HepG2 (cell line): ENCODE results near the gene CD14. TPM values are rescaled to one million over a fixed set of nuclear protein-coding genes. Genes with fewer than 3 reads are reported as not detected.

ENCODE experiments used
- ARID3A ChIP-seq: IDR thresholded peaks from 2 replicates; pipeline ENCODE4 v1.6.1; 2012; ENCODE audit warnings: low read depth, low read length, improper control_type of control experiment
- ATF4 ChIP-seq, 2 experiments: fragments of 450-650 bp in 1 of 2; sonication (generic) in 1 of 2; formaldehyde crosslinking; IDR thresholded peaks; 2 replicates each; pipeline versions ENCODE4 v1.5.0 to v1.8.0; 2020 to 2022; ENCODE audit warnings: mild to moderate bottlenecking in 1 of 2, missing genetic modification reagents in 1 of 2
- HNF4A ChIP-seq: sonication (generic); formaldehyde crosslinking; IDR thresholded peaks from 2 replicates; pipeline ENCODE4 v1.4.0; 2020; ENCODE audit warnings: missing genetic modification reagents
- HNRNPUL1 ChIP-seq: fragments of 200-400 bp; formaldehyde crosslinking; IDR thresholded peaks from 2 replicates; pipeline ENCODE4 v1.6.1; 2017; ENCODE audit warnings: low read depth, mild to moderate bottlenecking, low read length, moderate library complexity
- JUN ChIP-seq: sonication (generic); formaldehyde crosslinking; IDR thresholded peaks from 2 replicates; pipeline ENCODE4 v1.4.0; 2020; ENCODE audit warnings: mild to moderate bottlenecking, missing genetic modification reagents
- MEIS1 ChIP-seq: sonication (generic); formaldehyde crosslinking; IDR thresholded peaks from 2 replicates; pipeline ENCODE4 v1.9.0; 2021; ENCODE audit warnings: mild to moderate bottlenecking, missing genetic modification reagents, moderate library complexity, borderline replicate concordance
- PHF21A ChIP-seq: sonication (generic); formaldehyde crosslinking; IDR thresholded peaks from 2 replicates; pipeline ENCODE4 v1.5.0; 2020; ENCODE audit warnings: mild to moderate bottlenecking, missing genetic modification reagents
- POLR2G ChIP-seq: fragments of 200-400 bp; formaldehyde crosslinking; IDR thresholded peaks from 2 replicates; pipeline ENCODE4 v1.6.1; 2018; ENCODE audit warnings: mild to moderate bottlenecking, low read depth, low read length, moderate library complexity
- UBTF ChIP-seq: sonication (generic); formaldehyde crosslinking; IDR thresholded peaks from 2 replicates; pipeline ENCODE4 v1.4.0; 2020; ENCODE audit warnings: mild to moderate bottlenecking, missing genetic modification reagents
- ZFP36 ChIP-seq: fragments of 150-350 bp; IDR thresholded peaks from 2 replicates; pipeline ENCODE4 v1.6.1; 2018; ENCODE audit warnings: borderline replicate concordance, low read length, low read depth; ENCODE audit not compliant: partially characterized antibody
- ZFX ChIP-seq: sonication (generic); formaldehyde crosslinking; IDR thresholded peaks from 2 replicates; pipeline ENCODE4 v1.4.0; 2020; ENCODE audit warnings: mild to moderate bottlenecking, low read depth, missing genetic modification reagents, moderate library complexity
- ZNF263 ChIP-seq: sonication (generic); formaldehyde crosslinking; IDR thresholded peaks from 2 replicates; pipeline ENCODE4 v1.4.0; 2020; ENCODE audit warnings: missing genetic modification reagents
- ZNF350 ChIP-seq: sonication (generic); formaldehyde crosslinking; IDR thresholded peaks from 2 replicates; pipeline ENCODE4 v1.4.0; 2020; ENCODE audit warnings: mild to moderate bottlenecking, low read depth, missing genetic modification reagents, borderline replicate concordance
- ZNF574 ChIP-seq: sonication (generic); formaldehyde crosslinking; IDR thresholded peaks from 2 replicates; pipeline ENCODE4 v1.4.0; 2020; ENCODE audit warnings: missing genetic modification reagents
- ZNF614 ChIP-seq: IDR thresholded peaks from 2 replicates; pipeline ENCODE4 v1.6.1; 2018; ENCODE audit warnings: missing biosample characterization, missing genetic modification reagents, inconsistent platforms, borderline replicate concordance
- ZNF704 ChIP-seq: sonication (generic); formaldehyde crosslinking; IDR thresholded peaks from 2 replicates; pipeline ENCODE4 v1.8.1; 2023; ENCODE audit warnings: mild to moderate bottlenecking, inconsistent platforms, moderate library complexity, missing genetic modification reagents, borderline replicate concordance
- ZNF746 ChIP-seq: sonication (generic); formaldehyde crosslinking; IDR thresholded peaks from 2 replicates; pipeline ENCODE4 v1.8.0; 2022; ENCODE audit warnings: mild to moderate bottlenecking, missing genetic modification reagents
- ZNF879 ChIP-seq: sonication (generic); formaldehyde crosslinking; IDR thresholded peaks from 2 replicates; pipeline ENCODE4 v1.8.1; 2023; ENCODE audit warnings: missing genetic modification reagents
- polyA plus RNA-seq, 8 experiments: library from polyadenylated mRNA; depleted of rRNA in 3 of 8; stranded (reverse) in 7 of 8; unstranded in 1 of 8; fragments of >200 nt; fragmentation: Illumina TruSeq in 4 of 8; extraction: Trizol in 4 of 8; gene quantifications; 2 replicates each; pipeline versions ENCODE4 v1.2.1 to v1.2.3, GENCODE V29; 2011 to 2016; ENCODE audit warnings: low read depth in 4 of 8, missing spikeins in 1 of 8, mixed read lengths in 1 of 8; ENCODE audit not compliant: insufficient read depth in 1 of 8
- total RNA-seq, 5 experiments: library from RNA; depleted of rRNA; stranded (reverse); fragments of >200 nt; fragmentation: Illumina TruSeq; extraction: Trizol; gene quantifications; 2 replicates each; pipeline ENCODE4 v1.2.3, GENCODE V29; 2016; ENCODE audit warnings: low read depth in 1 of 5

The CD14 gene
- total and polyA plus RNA-seq, 2 of the 13 experiments (the other 11 are each of a cell fraction or from before 2014, with no cell fraction given), result 1.7 to 4.7 TPM

GRCh38 chr5:140635291-140636257 lies 2.6 kb upstream of the CD14 start (continued):
- no peak for TF ChIP-seq HNRNPUL1
- TF ChIP-seq ATF4 (CRISPR knock-in tag; IDR thresholded peaks at IDR 0.05), result peak in 1 of 2 experiments; percentile 59; a peak in 1 of 4 replicates
- TF ChIP-seq JUN (CRISPR knock-in tag), result no peak
- 0 out of 2 replicates have a peak, but pooled peaks have one; percentile 41 for TF ChIP-seq ZNF263
- no peak for TF ChIP-seq ZNF350 (CRISPR knock-in tag)
- peak; percentile 25; the same call in 1 of the 2 replicates for TF ChIP-seq ZNF574 (CRISPR knock-in tag)
- peak; percentile 14; the same call in 1 of the 2 replicates for TF ChIP-seq ZFX (CRISPR knock-in tag)
- TF ChIP-seq ZFP36, result no peak
- TF ChIP-seq ZNF614 (CRISPR knock-in tag), result no peak
- no peak for TF ChIP-seq MEIS1
- no peak for TF ChIP-seq ZNF879
- peak; percentile 76; the same call in 1 of the 2 replicates for TF ChIP-seq ZNF746 (CRISPR knock-in tag)
- no peak for TF ChIP-seq POLR2G
- 0 out of 2 replicates have a peak, but pooled peaks have one; percentile 18 for TF ChIP-seq UBTF
- TF ChIP-seq ZNF704 (CRISPR knock-in tag), result no peak
- TF ChIP-seq PHF21A (CRISPR knock-in tag), result 0 out of 2 replicates have a peak, but pooled peaks have one; percentile 35
- peak; percentile 83 for TF ChIP-seq HNF4A (CRISPR knock-in tag)
- 0 out of 2 replicates have a peak, but pooled peaks have one; percentile 6 for TF ChIP-seq ARID3A
